ENCODE results near the gene MESD.
"Not testable (repeated sequence)": the region's sequence is repeated elsewhere in the genome, so short reads cannot be mapped to it uniquely, and the experiment has no call there.

MESD gene

GRCh38 chr15:80957556-80957955 lies 32.1 kb downstream of the MESD start:
- no peak for DNase-seq

- DNase-seq = not testable (repeated sequence)
Measured at GRCh38 chr15:80955571-80956452, 33.8 kb downstream of the MESD start.

- no peak for DNase-seq
Measured at GRCh38 chr15:80953953-80954778, 35.5 kb downstream of the MESD start.

- DNase-seq = no peak
Measured at GRCh38 chr15:80953001-80953952, 36.3 kb downstream of the MESD start.

GRCh38 chr15:80951941-80952340 lies 37.7 kb downstream of the MESD start:
- DNase-seq = no peak

GRCh38 chr15:80950291-80951078 lies 39.1 kb downstream of the MESD start:
- DNase-seq = no peak

GRCh38 chr15:80949756-80950155 lies 39.9 kb downstream of the MESD start:
- DNase-seq = no peak

GRCh38 chr15:80948651-80949292 lies 40.8 kb downstream of the MESD start:
- no peak for DNase-seq

GRCh38 chr15:80946576-80946975 lies 43.0 kb downstream of the MESD start:
- no peak for DNase-seq

- no peak for DNase-seq
Measured at GRCh38 chr15:80945605-80946004, 44.0 kb downstream of the MESD start.

GRCh38 chr15:80944818-80945217 lies 44.8 kb downstream of the MESD start:
- no peak for DNase-seq

- DNase-seq = no peak
Measured at GRCh38 chr15:80942746-80943565, 46.7 kb downstream of the MESD start.

GRCh38 chr15:80942266-80942665 lies 47.4 kb downstream of the MESD start:
- DNase-seq = no peak

- DNase-seq = no peak
Measured at GRCh38 chr15:80940851-80941250, 48.8 kb downstream of the MESD start.

GRCh38 chr15:80940331-80940730 lies 49.3 kb downstream of the MESD start:
- DNase-seq = no peak

- DNase-seq = no peak
Measured at GRCh38 chr15:80939216-80939615, 50.4 kb downstream of the MESD start.

- DNase-seq = no peak
Measured at GRCh38 chr15:80937718-80938117, 51.9 kb downstream of the MESD start.

- no peak for DNase-seq
Measured at GRCh38 chr15:80936288-80937078, 53.1 kb downstream of the MESD start.

GRCh38 chr15:80934761-80935221 lies 54.8 kb downstream of the MESD start:
- no peak for DNase-seq

- DNase-seq = no peak
Measured at GRCh38 chr15:80932989-80933388, 56.6 kb downstream of the MESD start.

Measured in activated CD4-positive, alpha-beta T cell treated with anti-CD3 and anti-CD28 coated beads, Interleukin-2, amount 50 U/mL, for 1 hour (primary cell).